GM19438 (cell line): Measurements from ENCODE around the gene NBEA.

ENCODE experiments used
- ATAC-seq: cut with Tn5 transposase; IDR thresholded peaks from one replicate; pipeline ENCODE4 v1.9.1; 2021; ENCODE audit warnings: low read depth; ENCODE audit not compliant: unreplicated experiment

The NBEA gene

DNA sequence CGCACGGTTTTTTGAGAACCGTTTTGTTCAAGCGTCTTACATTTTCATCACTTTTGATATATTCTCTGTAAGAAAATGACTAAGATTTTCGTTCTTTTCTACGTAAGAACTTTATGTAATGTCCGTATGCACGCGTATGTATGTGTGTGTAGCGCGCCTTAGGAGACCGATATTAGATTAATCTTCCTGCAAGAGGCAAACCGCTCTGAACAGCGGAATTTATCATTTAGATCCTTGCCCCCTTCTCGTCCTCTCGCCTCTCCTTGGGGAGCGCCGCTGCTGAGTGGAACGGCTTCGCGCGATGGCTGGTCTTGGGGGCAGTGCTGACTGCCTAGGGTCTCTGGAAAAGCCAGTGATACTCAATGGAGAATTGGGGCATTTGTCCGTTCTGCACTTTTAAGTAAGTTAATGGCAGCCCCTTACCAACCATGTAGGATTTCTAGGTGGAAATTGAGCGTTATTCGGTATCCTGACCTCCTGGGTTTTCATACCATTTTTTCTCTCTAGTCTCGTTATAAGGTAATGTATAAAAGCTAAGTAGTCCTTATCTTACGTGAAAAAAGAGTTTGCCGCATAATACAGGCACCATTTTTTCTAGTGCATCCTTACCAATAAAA lies 529.7 kb downstream of the NBEA start:
- ATAC-seq: no peak

DNA sequence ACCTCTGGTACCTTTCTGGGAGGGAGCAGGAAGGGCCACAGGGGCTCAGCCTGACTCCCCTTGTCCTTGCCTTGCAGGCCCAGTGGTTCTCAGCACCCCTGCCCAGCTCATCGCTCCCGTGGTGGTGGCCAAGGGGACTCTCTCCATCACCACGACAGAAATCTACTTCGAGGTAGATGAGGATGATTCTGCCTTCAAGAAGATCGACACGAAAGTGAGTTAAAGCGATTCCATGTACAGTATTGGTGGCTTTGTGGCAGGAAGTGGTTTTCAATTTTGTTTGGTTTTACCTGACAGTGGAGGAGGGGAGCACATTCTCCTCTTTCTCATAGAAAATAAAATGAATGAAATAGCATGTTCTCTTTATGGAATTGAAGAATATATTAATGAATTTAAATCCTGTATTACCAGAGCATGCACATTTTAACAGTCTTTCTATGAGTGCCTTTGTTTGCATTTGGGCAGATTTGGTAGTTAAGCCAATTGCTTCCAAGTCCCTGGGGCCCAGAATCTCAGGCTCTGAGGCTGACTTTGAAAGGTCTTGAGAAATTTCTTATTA lies 530.3 kb downstream of the NBEA start:
- no peak for ATAC-seq

DNA sequence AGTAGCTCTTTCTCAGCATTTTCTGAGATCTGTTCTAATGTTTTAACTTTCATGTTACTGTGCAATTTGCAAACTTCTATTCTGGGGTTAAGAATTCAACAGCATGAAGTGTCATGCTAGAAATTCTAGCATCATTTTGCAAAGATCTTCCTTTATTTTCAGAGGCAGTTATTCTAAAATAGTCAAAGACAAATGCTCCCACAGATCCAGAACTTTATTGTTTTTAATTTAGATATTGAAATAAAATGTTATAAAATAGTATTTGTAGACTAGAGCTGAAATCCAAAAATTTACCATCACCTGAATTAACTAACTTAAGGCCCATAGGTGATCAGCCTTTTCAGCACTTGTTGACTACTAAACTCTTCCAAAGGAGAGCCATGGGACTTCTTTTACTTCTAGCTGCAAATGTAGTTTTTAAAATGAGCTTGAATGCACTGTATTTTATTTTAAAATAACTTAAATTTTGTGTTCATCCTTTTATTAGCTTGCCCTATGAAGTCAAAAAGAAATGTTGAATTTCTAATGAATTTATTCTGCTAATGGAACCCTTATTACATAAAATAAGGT lies 531.2 kb downstream of the NBEA start:
- ATAC-seq: no peak

DNA sequence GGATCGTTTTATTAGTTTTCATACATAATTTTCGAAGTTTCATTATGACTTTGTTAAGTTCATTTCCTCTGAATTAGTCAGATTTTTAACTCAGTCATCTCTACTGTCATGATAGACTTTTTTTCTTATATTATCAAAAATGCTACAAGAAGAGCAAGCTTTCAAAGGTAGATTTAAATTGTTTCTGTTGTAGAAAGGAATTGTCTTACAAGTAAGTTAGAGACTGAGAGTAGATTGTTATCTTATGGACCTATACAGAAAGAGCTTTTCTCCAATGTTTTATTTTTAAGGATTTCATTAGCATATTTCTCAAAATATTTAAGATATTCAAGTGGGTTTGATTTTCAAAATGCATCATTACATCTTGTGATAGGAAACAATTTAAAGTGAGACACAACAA lies 531.7 kb downstream of the NBEA start:
- no peak for ATAC-seq

DNA sequence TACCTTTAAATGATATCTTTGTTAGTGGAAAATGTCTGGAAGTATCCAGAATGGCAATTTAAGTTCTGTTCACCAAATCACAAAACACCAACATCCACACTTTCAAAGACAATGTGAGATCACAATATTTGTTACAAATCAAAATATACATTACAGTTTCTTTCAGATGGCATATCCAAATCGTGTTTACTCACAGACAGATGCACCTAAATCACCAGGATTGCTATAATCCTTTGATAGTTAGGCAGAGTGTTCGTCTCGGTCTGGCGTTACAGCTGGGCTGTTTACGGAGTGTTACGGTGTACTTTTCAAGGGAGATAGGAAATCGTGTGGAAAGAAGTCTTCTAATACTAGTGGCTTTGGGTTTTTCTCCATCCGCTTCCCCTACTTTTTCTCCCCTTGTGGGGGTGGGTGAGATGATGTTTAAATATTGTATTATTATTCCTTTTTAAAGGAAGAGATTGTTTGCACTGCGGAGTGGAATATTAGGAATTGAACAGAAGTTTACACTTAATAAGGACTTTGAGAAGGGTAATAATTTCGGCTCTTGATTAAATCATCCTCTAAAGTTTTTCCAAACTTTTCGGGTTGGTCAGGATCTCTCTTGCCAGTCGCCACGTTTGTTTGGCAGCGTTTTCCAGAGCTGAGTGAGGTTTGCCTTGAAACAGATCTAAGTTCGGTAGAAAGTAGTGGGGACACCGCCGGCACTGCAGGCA lies 532.6 kb downstream of the NBEA start:
- ATAC-seq: no peak

DNA sequence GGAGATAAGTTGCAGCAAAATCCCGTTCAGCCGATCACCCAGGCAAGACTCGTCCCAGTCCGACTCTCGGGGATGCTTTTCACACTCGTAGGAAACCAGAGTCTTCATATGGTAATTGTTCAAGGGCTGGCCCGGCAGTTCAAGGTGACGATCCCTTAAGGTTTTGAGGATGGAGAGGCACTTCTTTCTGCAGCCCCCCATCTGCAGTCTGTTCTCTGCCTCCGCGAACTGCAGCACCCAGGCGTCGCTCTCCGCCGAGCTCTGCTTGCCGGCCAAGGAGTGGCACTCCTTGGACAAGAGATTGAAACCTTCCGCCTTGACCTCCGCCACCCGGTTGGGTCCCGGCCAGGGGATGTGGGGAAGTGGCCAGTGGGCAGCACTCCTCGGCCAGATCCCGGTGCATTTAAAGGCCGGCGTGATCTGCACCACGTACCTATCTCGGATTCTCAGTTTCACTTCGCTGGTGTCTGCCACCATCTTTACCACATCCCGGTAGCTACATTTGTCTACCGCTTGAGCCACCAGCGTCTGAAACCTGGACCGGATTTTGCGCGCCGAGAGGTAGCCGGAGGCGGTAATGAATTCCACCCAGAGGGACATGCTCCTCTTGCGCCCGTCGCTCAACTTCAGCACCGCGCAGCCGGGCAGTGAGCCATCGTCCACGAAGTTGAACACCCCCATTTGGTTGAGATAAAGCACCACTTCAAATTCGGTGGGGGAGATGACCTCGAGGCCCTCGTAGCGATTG lies 533.3 kb downstream of the NBEA start:
- ATAC-seq: no peak

DNA sequence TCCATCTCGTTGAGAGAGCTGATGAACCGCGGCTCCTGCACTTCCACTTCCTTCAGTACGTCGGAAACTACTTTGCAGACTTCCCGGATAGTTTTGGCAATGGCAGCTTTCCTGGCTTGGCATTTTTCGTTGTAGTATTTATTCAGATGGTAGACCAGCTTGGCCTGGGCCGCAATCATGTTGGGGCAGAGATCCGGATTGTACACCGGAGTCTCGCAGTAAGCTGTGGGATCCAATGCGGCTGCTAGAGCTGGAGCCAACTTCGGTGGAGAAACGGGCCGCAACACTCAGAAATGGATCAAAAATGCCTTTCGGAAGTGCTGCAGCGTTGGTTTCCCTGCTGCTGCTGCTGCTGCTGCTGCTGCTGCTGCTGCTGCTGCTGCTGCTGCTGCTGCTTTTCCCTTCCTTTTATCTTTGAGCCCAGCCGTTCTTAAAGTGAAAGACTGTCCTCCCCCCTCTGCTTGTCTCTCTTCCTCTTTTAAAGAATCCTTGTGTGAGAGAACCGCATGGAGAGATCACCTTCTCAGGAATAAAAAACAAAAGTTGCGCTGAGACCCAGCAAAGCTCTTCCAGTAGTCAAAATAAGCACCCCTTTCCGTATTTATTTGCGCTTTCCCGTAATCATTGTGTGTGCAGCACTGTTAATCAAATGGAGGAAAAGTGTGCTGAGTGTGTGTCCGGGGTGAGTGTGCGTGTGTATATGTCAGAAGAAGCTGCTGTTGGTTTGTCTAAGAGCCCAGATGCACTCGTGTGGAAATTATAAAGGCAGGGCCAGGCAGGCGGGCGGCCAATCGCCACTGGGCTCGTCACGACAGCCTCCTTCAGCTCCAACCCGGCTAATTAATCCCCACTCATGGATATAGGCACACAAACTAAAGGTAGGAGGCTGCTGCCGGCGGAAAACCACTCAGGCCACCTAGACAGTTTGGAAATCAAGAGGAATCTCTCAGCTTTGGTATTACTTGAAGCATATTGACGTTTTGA lies 534.2 kb downstream of the NBEA start, which contains the start of gene MAB21L1:
MAB21L1 (minus strand) TSS at position 730 of the 984 bp plus-strand sequence; CDS start at position 179, 551 bp downstream.
- ATAC-seq: no peak

DNA sequence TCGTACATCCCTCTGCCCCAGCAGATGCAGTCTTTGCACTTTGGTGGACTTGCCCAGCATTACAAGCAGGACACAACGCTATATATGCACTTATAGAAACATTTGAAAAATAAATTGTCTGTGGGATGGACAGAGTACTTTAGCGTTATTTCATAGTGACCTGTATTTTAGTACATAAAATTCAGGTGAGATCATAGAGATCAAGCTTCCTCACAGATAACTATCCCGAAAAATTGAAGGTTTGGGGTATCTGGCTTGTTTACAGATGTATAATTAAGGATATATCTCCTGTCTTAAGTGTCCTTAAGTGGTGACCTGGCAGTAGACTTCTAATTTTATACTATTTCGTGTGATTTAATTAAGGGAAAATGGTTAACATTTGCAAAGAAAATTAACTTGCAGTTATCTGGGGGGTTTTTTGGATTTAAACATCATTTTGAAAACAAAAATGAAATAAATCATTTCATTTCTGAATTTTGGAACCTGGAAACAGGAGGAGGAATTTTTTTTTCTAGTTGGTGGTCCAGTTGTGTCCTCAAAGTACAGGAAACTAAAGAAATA lies 535.4 kb downstream of the NBEA start:
- no peak for ATAC-seq

DNA sequence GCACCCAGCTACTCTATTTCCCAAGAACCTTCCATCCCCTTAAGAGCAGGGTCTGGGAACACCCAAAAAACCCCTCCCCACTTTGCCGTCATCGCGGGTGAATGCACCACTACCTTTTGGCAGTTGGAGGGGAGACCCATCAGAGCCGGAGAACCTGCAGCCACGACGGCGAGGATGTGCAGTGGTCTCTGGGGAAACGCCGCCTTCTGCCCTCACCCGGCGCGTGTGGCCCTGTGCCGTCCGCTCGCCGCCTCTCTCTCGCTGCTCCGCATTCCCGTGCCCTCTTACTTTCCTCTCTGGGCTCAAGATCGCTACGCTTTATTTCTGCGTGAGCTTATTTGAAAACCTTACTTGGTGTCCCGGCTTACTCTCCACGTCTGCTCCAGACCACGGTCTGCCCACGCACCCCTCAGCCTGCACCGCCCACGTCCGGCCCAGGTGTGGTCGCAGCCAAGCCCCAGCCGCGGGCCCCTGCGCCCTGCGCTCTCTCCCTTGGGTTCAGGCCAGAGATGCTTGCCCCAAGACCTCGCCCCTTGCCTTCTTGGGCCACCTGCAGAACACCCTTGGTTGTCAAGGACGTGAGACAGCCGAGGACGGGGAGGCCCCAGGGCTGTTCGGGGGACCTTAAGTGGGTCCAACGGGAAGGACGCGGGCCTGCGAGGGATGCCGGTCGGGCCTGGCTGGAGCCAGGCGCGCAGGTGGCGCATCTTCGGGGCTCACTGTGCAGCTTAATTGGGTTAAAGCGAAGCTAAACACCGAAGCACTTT lies 536.4 kb downstream of the NBEA start:
- no peak for ATAC-seq

DNA sequence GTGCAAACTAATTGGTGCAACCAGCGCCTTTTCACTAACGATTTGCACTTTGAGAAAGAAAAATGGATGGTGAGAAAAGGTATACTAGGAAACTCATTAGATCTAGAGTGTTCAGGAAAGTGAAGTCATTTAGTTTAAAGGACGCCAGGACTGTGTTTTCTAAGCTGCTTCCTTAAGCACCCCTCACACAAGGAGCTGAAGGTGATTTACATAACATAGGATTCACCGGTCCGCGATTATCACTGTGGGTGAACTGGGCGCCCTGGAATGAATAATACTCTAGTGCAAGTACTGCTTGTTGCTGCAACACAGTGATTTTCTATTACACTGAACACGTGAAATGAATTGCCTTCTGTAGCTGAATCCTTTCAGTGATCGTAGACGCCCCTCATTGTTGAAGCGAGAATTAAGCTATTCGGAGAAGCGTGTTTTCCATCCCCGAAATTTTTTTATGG lies 537.0 kb downstream of the NBEA start:
- ATAC-seq: no peak

DNA sequence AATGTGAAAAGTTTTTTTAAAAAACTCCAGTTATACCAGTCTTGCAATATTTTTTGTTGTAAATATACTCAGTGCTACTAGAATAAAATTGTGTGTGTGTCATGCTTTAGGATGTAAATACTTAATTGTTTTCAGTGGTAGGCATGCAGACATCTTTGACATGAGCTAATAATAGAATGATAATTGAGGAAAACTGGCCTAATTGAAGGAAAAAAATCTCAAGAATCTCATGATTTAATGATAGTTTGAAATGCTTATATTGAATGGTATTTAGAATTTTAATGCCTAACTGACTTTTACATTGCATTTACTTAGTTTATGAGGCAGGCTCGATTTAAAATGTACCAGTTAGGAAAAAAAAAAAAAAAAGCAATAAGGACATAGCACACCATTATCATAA lies 537.6 kb downstream of the NBEA start:
- no peak for ATAC-seq

DNA sequence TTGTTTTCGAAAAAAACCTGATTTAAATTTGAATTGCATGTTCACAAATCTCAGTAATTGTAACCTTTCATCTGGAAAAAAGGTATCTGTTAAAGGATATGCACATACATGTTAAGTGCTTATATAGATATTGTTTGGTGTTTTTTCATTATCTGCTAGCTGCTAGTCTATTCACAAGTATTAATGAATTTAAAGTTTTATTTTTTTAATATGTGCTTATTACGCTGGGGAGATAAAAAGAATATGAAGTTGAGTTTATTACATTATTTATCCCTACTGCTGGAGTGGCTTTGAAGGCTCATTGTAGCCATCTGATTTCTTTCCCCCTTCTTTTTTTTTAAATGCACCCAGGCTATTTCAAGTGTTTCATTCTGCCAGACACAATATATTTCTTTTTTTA lies 538.3 kb downstream of the NBEA start:
- no peak for ATAC-seq

DNA sequence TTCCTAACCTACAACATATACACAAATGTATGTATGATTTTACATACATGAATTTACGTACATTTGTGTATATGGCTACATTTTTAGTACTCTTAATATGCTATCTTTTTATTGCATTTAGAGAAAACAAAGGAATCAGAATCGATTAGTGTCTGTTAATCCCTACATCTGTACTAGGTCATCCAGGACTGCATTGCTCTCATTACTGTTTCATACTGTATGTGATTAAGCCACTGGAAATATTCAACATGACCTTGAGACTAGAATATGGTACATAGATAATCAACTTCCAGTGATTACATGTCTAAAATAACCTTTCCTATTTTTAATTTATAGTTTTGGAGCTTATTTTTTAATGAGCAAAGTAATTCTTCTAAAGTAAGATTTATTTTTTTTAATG lies 539.7 kb downstream of the NBEA start:
- no peak for ATAC-seq

DNA sequence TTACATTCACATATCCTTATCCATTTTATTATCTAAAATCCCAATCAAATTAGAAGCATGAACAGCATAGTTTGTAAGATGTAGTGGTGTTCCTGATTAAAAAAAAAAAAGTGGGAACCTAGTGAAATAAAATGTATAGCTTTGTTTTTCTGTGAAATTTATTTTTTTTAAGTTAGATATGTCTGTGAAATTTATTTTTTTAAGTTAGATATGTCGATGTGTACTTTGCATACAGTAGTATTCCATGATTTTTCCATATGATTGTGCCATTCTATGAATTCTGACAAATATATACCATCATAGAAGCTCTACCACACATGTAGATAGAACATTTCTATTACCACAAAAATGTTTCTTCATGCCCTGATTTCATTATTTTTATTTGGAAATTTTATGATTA lies 540.5 kb downstream of the NBEA start:
- no peak for ATAC-seq

DNA sequence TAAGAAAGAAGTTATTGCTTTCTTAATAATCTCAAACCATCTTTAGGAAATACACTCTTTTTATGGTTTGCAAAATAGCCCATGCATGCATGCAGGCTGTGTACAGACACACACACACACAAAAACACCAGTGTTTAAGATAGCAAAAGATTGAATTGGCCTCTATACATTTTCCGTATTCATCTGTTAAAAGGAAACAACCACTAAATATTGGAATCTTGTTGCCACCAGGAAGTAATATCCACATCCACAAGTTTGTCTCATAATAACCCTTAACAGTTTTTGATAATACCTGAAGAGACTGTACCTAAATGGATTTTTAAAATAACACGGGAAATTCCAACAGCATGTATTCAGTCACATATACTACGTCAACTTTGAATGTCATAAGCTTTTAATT lies 541.7 kb downstream of the NBEA start:
- ATAC-seq: no peak

DNA sequence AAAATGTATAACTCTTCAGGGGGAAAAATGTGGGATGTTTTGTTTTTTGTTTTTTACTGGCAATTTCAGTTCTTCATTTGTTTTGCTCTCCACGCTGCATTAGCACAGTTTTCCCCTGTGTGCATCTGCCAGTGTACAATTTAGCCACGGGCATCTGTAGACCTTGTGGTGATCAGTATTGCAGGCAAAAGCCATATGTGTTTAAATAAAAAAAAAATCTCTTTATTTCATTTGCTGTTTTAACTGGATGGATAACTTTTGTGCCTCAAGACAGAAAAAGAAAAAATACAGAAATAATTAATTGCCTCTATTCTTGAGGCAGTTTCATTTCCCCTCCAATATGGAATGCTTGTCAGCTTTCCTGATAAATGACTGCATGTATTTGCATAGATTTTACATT lies 542.3 kb downstream of the NBEA start:
- no peak for ATAC-seq

DNA sequence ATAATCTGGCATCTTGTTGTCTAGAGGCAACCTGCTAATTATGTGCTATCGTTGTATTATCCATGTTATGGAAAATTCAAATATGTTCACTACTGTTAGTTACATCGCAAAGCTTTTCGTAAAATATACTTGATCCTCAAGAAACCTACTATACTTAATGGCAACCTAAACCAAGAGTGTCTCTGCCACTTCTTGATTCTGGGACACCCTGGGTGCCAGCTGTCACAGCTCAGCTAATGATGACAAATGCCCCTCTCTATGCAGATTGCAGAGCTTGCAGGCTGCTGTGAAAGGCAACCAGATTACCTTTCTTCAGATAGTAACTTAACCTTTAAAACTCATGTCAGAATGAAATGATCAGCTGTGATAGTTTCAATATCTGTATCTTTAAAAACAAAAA lies 543.4 kb downstream of the NBEA start:
- no peak for ATAC-seq

DNA sequence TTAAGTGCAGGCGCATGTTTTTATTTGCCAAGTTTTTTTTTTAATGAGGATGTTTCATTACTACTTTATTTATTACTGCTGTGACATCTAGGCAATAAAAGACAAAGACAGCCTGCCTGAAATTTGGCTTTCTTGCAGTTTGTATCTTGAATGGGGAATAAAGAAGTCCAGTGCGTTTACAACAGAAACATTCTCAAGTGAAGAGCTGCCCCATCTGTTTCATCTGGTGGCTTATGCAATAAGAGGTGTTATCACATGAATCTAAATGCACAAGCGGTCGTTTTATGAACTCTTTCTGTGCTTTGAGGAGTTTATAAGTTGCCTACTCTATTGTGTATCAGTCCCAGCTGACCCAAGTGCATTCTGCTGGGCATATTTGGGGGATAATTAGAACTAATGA lies 547.0 kb downstream of the NBEA start:
- no peak for ATAC-seq

DNA sequence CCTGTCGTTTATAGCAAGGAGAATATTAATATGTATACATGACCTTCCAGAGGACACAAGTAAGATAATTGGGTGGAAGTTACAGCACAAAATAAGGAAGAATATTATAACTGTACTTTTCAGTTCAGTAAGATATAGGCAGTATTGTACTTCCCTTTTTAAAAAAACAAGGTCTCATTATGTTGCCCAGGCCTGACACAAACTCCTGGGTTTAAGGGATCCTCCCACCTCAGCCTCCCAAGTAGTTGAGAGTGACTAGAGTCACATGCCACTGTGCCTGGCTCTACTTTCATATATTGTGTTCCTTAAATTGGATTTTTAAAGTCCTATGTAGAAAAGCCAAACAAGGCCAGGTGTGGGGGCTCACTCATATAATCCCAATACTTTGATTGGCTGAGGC lies 553.9 kb downstream of the NBEA start:
- no peak for ATAC-seq
